Suprapubic skin (tissue), 4 donors: Measurements from ENCODE around the gene ACP4. TPM values are rescaled to one million over a fixed set of nuclear protein-coding genes. Genes with fewer than 3 reads are reported as not detected.

Source experiments
- DNase-seq, 2 donors: peaks; one replicate each; pipeline ENCODE4 v3.0.0-alpha.2; 2019; ENCODE audit warnings: low spot score in 2 of 2
- H3K27ac ChIP-seq: fragments of 200-600 bp; sonication (generic); one replicate; pipeline ENCODE4 v1.5.1; 2019
- H3K27me3 ChIP-seq: fragments of 200-600 bp; sonication (generic); one replicate; pipeline ENCODE4 v1.5.1; 2019
- H3K36me3 ChIP-seq: fragments of 200-600 bp; sonication (generic); one replicate; pipeline ENCODE4 v1.5.1; 2019
- H3K4me1 ChIP-seq: fragments of 200-600 bp; sonication (generic); one replicate; pipeline ENCODE4 v1.5.1; 2019
- H3K4me3 ChIP-seq: fragments of 200-600 bp; sonication (generic); one replicate; pipeline ENCODE4 v1.5.1; 2019; ENCODE audit warnings: mild to moderate bottlenecking
- H3K9me3 ChIP-seq: fragments of 200-600 bp; sonication (generic); one replicate; pipeline ENCODE4 v1.5.1; 2019
- EP300 ChIP-seq: sonication (generic); formaldehyde crosslinking; IDR thresholded peaks from one replicate; pipeline ENCODE4 v1.6.1; 2017; ENCODE audit warnings: antibody characterized with exemption
- POLR2A ChIP-seq, 2 donors: fragments of 450-650 bp; IDR thresholded peaks; one replicate each; pipeline ENCODE4 v1.6.1; 2017; ENCODE audit warnings: antibody characterized with exemption in 2 of 2, mild to moderate bottlenecking in 2 of 2, moderate library complexity in 2 of 2
- POLR2AphosphoS5 ChIP-seq, 3 donors: sonication (generic); formaldehyde crosslinking; IDR thresholded peaks; one replicate each; pipeline ENCODE4 v1.6.1; 2017; ENCODE audit warnings: antibody characterized with exemption in 3 of 3
- WGBS: methylation state at CpG from one replicate; pipeline ENCODE4 v1.1.5; 2018; 5-methylcytosine and 5-hydroxymethylcytosine counted together
- total RNA-seq, 4 donors: library from RNA; depleted of rRNA; stranded (reverse); fragments of >200 nt; gene quantifications; one replicate each; pipeline ENCODE4 v1.1.0, GENCODE V29; 2016
- TF ChIP-seq, protein P1 (sequence below), 2 donors: fragments of 200-600 bp in 1 of 2; fragments of 450-650 bp in 1 of 2; sonication (generic) in 1 of 2; IDR thresholded peaks; one replicate each; pipeline ENCODE4 v1.5.1; 2016 to 2019; ENCODE audit warnings: antibody characterized with exemption in 2 of 2, mild to moderate bottlenecking in 1 of 2, moderate library complexity in 1 of 2

The ACP4 gene
- total RNA-seq, 4 donors from 2014 or later, result 0.49 to 0.97 TPM; not detected in 2

DNA sequence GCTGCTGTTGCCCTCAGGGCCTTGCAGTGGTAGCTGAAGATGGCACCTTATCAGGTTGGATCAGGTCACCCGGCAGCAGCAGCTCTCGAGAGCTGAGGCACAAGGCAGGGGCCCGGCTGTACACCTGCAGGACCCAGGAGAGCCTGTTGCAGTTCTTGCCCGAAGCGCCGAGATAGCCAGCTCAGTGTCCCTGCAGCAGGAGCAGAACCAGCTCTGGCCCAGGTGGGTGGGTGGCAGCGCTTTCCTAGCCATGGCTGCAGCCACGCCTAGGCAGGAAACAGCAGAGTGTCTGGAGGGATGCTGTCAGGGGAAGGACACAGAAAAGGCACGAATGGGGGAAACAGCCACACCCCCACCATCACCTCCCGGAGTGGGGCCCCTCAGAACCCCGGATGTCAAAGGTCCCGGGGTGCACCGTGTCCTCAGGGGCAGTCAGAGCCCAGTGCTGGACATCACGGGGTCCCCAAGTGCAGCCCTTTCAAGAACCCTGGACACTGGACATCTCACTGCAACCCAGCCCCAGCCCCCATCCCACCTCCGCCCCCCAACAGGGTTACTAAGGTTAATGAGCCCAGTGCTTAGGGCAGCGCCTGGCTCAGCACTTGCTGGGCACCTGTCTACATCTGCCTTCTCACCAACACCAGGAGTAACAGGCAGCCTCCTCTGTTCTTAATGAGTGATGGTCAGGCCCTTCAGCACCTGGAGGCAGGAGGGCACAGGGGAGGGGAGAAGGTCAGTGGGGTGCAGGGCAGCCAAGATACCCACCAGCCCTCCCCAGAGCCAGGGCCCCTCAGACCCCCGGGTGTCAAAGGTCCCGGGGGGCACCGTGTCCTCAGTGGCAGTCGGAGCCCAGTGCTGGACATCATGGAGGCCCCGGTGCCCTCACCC lies 8.7 kb downstream of the ACP4 start:
- H3K4me1 ChIP-seq, result peaks cover 39% of the 10 kb centered on the region
- TF ChIP-seq, protein P1, sequence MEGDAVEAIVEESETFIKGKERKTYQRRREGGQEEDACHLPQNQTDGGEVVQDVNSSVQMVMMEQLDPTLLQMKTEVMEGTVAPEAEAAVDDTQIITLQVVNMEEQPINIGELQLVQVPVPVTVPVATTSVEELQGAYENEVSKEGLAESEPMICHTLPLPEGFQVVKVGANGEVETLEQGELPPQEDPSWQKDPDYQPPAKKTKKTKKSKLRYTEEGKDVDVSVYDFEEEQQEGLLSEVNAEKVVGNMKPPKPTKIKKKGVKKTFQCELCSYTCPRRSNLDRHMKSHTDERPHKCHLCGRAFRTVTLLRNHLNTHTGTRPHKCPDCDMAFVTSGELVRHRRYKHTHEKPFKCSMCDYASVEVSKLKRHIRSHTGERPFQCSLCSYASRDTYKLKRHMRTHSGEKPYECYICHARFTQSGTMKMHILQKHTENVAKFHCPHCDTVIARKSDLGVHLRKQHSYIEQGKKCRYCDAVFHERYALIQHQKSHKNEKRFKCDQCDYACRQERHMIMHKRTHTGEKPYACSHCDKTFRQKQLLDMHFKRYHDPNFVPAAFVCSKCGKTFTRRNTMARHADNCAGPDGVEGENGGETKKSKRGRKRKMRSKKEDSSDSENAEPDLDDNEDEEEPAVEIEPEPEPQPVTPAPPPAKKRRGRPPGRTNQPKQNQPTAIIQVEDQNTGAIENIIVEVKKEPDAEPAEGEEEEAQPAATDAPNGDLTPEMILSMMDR (IDR thresholded peaks at IDR 0.05), result no peak
- TF ChIP-seq EP300, result no peak
- no peak for TF ChIP-seq POLR2A (IDR thresholded peaks at IDR 0.05)
- no peak for TF ChIP-seq POLR2AphosphoS5 (IDR thresholded peaks at IDR 0.05)
- H3K36me3 ChIP-seq, result peaks cover 51% of the 10 kb centered on the region
- H3K9me3 ChIP-seq, result no peaks in the 10 kb centered on the region
- no peak overlapping the region for H3K27ac ChIP-seq
- WGBS, result 98% methylated on average over 8 of the region's 21 CpGs
- no peak overlapping the region for H3K4me3 ChIP-seq
- no peaks in the 10 kb centered on the region for H3K27me3 ChIP-seq
- DNase-seq, result no peak

DNA sequence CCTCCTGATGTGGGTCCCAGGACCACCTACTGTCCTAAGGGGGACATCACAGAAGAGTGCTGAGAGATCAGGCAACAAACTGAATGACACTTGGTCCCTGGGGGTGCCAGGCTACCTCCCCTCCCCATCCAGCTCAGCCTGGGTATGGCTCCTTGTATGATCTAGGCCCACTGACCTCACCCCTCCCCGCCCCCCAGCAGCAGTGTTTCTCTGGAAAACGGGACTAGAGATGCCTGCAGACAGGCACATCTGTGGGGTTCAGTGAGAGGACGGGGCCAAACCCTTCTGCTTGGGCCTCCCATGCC lies 9.3 kb downstream of the ACP4 start:
- Histone ChIP-seq H3K36me3 (peaks cover 51% of the 10 kb centered on the region), H3K4me1 (peaks cover 36% of the 10 kb centered on the region), H3K4me3 (no peak overlapping the region), H3K9me3 (no peaks in the 10 kb centered on the region), H3K27me3 (no peaks in the 10 kb centered on the region), H3K27ac (no peak overlapping the region)
- DNase-seq, result no peak
- TF ChIP-seq, protein P1 (IDR thresholded peaks at IDR 0.05), result no peak
- TF ChIP-seq EP300, result no peak
- no peak for TF ChIP-seq POLR2AphosphoS5 (IDR thresholded peaks at IDR 0.05)
- TF ChIP-seq POLR2A (IDR thresholded peaks at IDR 0.05), result no peak
- WGBS, result no CpG with 5 or more reads among the region's 3 CpGs

DNA sequence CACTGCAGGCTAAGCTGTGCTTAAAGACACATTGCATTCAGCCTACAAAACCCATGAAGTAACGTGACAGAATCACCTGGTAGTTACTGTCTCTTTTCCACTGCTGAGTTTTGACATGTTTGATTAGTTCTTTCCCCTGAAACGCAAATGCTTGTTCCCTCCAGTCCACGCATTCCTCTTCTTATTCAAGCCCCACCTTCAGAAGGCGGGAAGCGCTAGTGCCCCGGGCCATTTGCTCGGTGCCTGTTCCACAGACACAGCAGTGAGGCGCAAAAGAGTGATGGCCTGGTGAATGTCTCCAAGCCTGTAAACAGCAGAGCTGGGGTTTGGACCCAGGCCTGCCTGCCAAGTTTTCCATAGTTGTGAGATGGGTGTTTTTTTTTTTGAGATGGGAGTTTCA lies 10.9 kb downstream of the ACP4 start:
- peaks cover 35% of the 10 kb centered on the region for H3K4me1 ChIP-seq
- H3K27ac ChIP-seq, result no peak overlapping the region
- WGBS, result 57% methylated on average over 8 of the region's 8 CpGs
- no peaks in the 10 kb centered on the region for H3K27me3 ChIP-seq
- H3K36me3 ChIP-seq, result peaks cover 51% of the 10 kb centered on the region
- TF ChIP-seq EP300 (no peak), POLR2AphosphoS5 (IDR thresholded peaks at IDR 0.05) (no peak), POLR2A (IDR thresholded peaks at IDR 0.05) (no peak)
- TF ChIP-seq, protein P1 (IDR thresholded peaks at IDR 0.05), result no peak
- H3K4me3 ChIP-seq, result no peak overlapping the region
- no peak for DNase-seq
- no peaks in the 10 kb centered on the region for H3K9me3 ChIP-seq

DNA sequence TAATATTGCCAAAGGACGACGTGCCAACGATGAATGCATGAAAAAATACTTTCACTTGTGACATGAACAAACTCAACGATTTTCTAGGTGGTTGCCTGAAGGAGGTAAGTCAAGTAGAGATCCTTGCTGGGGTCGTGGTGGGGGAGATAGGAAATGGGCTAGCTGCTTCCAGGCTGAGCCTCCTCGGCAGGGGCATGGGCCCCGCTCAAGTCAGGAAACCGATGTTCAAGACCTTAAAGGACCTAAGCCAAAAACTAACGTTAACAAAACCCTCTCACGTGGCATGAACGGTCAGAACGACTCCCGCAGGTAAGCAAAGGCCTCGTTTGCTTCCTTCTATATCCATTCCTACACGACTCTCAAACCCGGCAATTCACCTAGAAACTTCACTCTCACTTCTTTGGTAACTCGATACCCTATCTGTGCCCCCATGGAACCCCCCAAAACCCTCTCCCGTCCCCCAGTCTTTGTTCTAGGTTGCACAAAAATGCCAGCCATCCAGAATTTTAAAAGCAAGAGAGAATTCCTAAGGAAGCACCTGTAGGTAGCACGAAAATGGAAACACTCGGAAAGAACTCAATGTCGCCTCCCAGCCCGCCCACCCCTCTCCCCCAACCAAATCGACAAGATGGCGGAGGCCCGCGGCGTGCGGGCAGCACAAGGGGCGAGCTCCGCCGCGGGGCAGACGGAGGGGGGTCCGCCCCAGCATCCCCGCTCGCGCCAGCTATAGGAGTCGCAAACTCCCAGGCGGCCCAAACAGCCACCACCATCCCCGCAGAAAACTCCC lies 13.6 kb downstream of the ACP4 start:
- Histone ChIP-seq H3K27me3 (no peaks in the 10 kb centered on the region), H3K4me1 (peaks cover 35% of the 10 kb centered on the region), H3K9me3 (no peaks in the 10 kb centered on the region), H3K4me3 (peak overlapping the region; percentile 92), H3K27ac (peak overlapping the region; percentile 98), H3K36me3 (peaks cover 27% of the 10 kb centered on the region)
- WGBS, result under 1% methylated on average over 39 of the region's 40 CpGs
- DNase-seq, result no peak
- TF ChIP-seq POLR2AphosphoS5 (IDR thresholded peaks at IDR 0.05) (no peak), POLR2A (IDR thresholded peaks at IDR 0.05) (no peak), EP300 (no peak)
- TF ChIP-seq, protein P1 (IDR thresholded peaks at IDR 0.05), result no peak
